Ishikawa (cell line): ENCODE measurements around the gene PIGM.

Experiments used
- CREB1 ChIP-seq: IDR thresholded peaks from 2 replicates; pipeline ENCODE4 v1.6.1; 2012; ENCODE audit warnings: low read depth
- EP300 ChIP-seq: IDR thresholded peaks from 2 replicates; pipeline ENCODE4 v1.6.1; 2012; ENCODE audit warnings: borderline replicate concordance
- FOXM1 ChIP-seq: IDR thresholded peaks from 2 replicates; pipeline ENCODE4 v1.6.1; 2012; ENCODE audit warnings: low read depth, borderline replicate concordance
- NFIC ChIP-seq: IDR thresholded peaks from 2 replicates; pipeline ENCODE4 v1.6.1; 2012
- RAD21 ChIP-seq: IDR thresholded peaks from 2 replicates; pipeline ENCODE4 v1.6.1; 2012; ENCODE audit warnings: low read depth
- TAF1 ChIP-seq: IDR thresholded peaks from 2 replicates; pipeline ENCODE4 v1.6.1; 2012; ENCODE audit warnings: low read depth, mild to moderate bottlenecking
- TCF12 ChIP-seq: IDR thresholded peaks from 2 replicates; pipeline ENCODE4 v1.6.1; 2012; ENCODE audit warnings: low read depth
- TEAD4 ChIP-seq: IDR thresholded peaks from 2 replicates; pipeline ENCODE4 v1.6.1; 2012
- ZBTB7A ChIP-seq: IDR thresholded peaks from 2 replicates; pipeline ENCODE4 v1.6.1; 2012; ENCODE audit warnings: low read depth
- TF ChIP-seq, protein P1 (sequence below): IDR thresholded peaks from 2 replicates; pipeline ENCODE4 v1.6.1; 2012; ENCODE audit warnings: low read depth, mild to moderate bottlenecking
- TF ChIP-seq, protein P2 (sequence below): IDR thresholded peaks from 2 replicates; pipeline ENCODE4 v1.6.1; 2012
- TF ChIP-seq, protein P3 (sequence below): IDR thresholded peaks from 2 replicates; pipeline ENCODE4 v1.6.1; 2012

DNA sequence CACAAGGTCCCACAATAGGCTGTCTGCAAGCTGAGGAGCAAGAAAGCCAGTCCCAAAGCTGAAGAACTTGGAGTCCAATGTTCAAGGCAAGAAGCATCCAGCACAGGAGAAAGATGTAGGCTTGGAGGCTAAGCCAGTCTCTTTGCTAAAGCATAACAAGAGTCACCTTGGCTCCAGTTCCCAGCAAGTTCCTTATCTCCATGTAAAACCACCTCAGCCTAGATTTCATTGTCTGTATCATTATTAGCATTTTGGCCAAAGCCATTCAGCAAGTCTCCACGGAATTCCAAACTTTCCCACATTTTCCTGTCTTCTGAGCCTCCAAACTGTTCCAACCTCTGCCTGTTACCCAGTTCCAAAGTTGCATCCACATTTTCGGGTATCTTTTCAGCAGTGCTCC is 36.9 kb downstream of the PIGM start:
- TF ChIP-seq, protein P1, sequence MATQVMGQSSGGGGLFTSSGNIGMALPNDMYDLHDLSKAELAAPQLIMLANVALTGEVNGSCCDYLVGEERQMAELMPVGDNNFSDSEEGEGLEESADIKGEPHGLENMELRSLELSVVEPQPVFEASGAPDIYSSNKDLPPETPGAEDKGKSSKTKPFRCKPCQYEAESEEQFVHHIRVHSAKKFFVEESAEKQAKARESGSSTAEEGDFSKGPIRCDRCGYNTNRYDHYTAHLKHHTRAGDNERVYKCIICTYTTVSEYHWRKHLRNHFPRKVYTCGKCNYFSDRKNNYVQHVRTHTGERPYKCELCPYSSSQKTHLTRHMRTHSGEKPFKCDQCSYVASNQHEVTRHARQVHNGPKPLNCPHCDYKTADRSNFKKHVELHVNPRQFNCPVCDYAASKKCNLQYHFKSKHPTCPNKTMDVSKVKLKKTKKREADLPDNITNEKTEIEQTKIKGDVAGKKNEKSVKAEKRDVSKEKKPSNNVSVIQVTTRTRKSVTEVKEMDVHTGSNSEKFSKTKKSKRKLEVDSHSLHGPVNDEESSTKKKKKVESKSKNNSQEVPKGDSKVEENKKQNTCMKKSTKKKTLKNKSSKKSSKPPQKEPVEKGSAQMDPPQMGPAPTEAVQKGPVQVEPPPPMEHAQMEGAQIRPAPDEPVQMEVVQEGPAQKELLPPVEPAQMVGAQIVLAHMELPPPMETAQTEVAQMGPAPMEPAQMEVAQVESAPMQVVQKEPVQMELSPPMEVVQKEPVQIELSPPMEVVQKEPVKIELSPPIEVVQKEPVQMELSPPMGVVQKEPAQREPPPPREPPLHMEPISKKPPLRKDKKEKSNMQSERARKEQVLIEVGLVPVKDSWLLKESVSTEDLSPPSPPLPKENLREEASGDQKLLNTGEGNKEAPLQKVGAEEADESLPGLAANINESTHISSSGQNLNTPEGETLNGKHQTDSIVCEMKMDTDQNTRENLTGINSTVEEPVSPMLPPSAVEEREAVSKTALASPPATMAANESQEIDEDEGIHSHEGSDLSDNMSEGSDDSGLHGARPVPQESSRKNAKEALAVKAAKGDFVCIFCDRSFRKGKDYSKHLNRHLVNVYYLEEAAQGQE, result no peak
- TF ChIP-seq RAD21, result no peak
- TF ChIP-seq, protein P2, sequence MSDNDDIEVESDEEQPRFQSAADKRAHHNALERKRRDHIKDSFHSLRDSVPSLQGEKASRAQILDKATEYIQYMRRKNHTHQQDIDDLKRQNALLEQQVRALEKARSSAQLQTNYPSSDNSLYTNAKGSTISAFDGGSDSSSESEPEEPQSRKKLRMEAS, result no peak
- TF ChIP-seq CREB1, result no peak
- TF ChIP-seq, protein P3, sequence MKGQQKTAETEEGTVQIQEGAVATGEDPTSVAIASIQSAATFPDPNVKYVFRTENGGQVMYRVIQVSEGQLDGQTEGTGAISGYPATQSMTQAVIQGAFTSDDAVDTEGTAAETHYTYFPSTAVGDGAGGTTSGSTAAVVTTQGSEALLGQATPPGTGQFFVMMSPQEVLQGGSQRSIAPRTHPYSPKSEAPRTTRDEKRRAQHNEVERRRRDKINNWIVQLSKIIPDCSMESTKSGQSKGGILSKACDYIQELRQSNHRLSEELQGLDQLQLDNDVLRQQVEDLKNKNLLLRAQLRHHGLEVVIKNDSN, result no peak
- no peak for TF ChIP-seq ZBTB7A
- TF ChIP-seq TEAD4, result no peak
- TF ChIP-seq EP300, result no peak
- TF ChIP-seq FOXM1, result no peak
- TF ChIP-seq TAF1, result no peak
- no peak for TF ChIP-seq NFIC
- TF ChIP-seq TCF12, result no peak
